Astrocyte (in vitro differentiated cells and primary cell): ENCODE measurements around the gene DNAJC24.

ENCODE experiments used
- CTCF ChIP-seq: IDR thresholded peaks from 2 replicates; pipeline ENCODE4 v1.5.1; 2011; ENCODE audit warnings: low read depth, mild to moderate bottlenecking, inconsistent platforms, low read length, moderate library complexity; ENCODE audit not compliant: insufficient read depth
- EZH2 ChIP-seq: IDR thresholded peaks from 2 replicates; pipeline ENCODE4 v1.6.1; 2012; ENCODE audit warnings: mild to moderate bottlenecking, low read length, inconsistent platforms; ENCODE audit not compliant: insufficient read depth

- TF ChIP-seq CTCF: no peak
- no peak for TF ChIP-seq EZH2
These were observed 2.9 kb upstream of the DNAJC24 start for GRCh38 chr11:31366795-31367194.
